ENCODE measurements around the gene MZT2B. TPM values are rescaled to one million over a fixed set of nuclear protein-coding genes. Genes with fewer than 3 reads are reported as not detected.
"Not testable (repeated sequence)": the region's sequence is repeated elsewhere in the genome, so short reads cannot be mapped to it uniquely, and the experiment has no call there.

Gene MZT2B
- total and polyA plus RNA-seq, 2 of the 8 experiments (the other 6 are each of a cell fraction or from before 2014, with no cell fraction given): 90.3 to 151 TPM

DNA sequence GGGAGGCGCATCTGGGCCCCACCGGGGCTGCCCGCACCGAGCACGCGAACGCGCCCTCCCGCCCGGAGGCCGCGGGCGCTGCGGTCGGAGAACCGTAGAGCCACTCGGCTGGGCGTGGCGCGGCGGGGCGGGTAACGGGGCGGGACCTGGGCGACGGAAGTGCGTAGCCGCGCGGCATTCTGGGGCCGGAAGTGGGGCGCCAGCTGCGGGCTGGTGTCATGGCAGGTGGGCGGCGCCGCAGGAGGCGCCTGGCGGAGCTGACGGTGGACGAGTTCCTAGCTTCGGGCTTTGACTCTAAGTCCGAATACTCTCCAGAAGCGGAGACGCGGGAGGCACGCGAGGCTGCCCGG is 47.1 kb downstream of the MZT2B start:
- H4K20me1 ChIP-seq (replicated peaks in 1 of 2; ENCODE audit: control insufficient read depth in 1 of 2, insufficient read depth in 2 of 2, low read length in 2 of 2); H3K14ac ChIP-seq (ENCODE audit: insufficient read length); H2BK12ac ChIP-seq (ENCODE audit: low read depth, low read length); FAIRE-seq; H3K18ac ChIP-seq (ENCODE audit: extremely low read depth, low read length); H2BK120ac ChIP-seq (replicated peaks; ENCODE audit: low read depth, low read length); H4K5ac ChIP-seq (ENCODE audit: insufficient read length, low read depth, low read length); H3K4me1 ChIP-seq (replicated peaks in 1 of 4; ENCODE audit: control insufficient read depth in 3 of 4, insufficient read depth in 4 of 4, low read length in 3 of 4); H2BK20ac ChIP-seq (ENCODE audit: low read length); H3K4me2 ChIP-seq (ENCODE audit: insufficient read depth in 1 of 2, low read depth in 2 of 2, low read length in 2 of 2); POLR2A ChIA-PET (ENCODE audit: partially characterized antibody); H2AFZ ChIP-seq (ENCODE audit: low read length); H3K9me3 ChIP-seq (ENCODE audit: insufficient read depth in 2 of 2, low read depth in 1 of 2, low read length in 1 of 2); DNase-seq (ENCODE audit: low read depth in 1 of 2, low spot score in 2 of 2); H2AK5ac ChIP-seq (ENCODE audit: low read depth, low read length); H3K4me3 ChIP-seq (ENCODE audit: extremely low read depth in 1 of 4, insufficient read depth in 2 of 4, low read depth in 3 of 4, low read length in 4 of 4); H4K8ac ChIP-seq (ENCODE audit: extremely low read depth, insufficient read depth, low read length); H3K56ac ChIP-seq (replicated peaks; ENCODE audit: insufficient read length, low read depth, low read length); H3K9ac ChIP-seq (replicated peaks in 1 of 4; ENCODE audit: extremely low read depth in 1 of 4, low read depth in 3 of 4, low read length in 3 of 4); H3K27me3 ChIP-seq (replicated peaks in 1 of 4; ENCODE audit: control insufficient read depth in 3 of 4, extremely low read depth in 1 of 4, insufficient read depth in 3 of 4, low read length in 3 of 4); H2BK5ac ChIP-seq (ENCODE audit: low read depth, low read length); H3K23me2 ChIP-seq (ENCODE audit: low read depth, low read length); H3K23ac ChIP-seq (ENCODE audit: insufficient read length); H3K36me3 ChIP-seq (ENCODE audit: control insufficient read depth in 2 of 4, insufficient read depth in 4 of 4, low read length in 3 of 4); H2BK15ac ChIP-seq (ENCODE audit: low read length); H3K79me1 ChIP-seq (ENCODE audit: low read depth, low read length); H3K27ac ChIP-seq (ENCODE audit: low read depth, low read length); CTCF ChIA-PET (ENCODE audit: partially characterized antibody); H3K79me2 ChIP-seq (ENCODE audit: control insufficient read depth in 1 of 2, insufficient read depth in 2 of 2, low read length in 2 of 2); H3K4ac ChIP-seq (replicated peaks; ENCODE audit: insufficient read length, low read depth, low read length); H4K91ac ChIP-seq (replicated peaks; ENCODE audit: insufficient read length, low read length): not testable (repeated sequence)
- WGBS, 2 experiments (ENCODE audit: extremely low coverage in 1 of 2, insufficient coverage in 1 of 2, insufficient read length in 1 of 2, insufficient replicate concordance in 2 of 2, low coverage in 1 of 2, low lambda C conversion rate in 2 of 2, missing lambda C conversion rate in 1 of 2): 95% methylated on average over 4 of the region's 48 CpGs; no CpG with 5 or more reads in 1 of the 2 experiments

DNA sequence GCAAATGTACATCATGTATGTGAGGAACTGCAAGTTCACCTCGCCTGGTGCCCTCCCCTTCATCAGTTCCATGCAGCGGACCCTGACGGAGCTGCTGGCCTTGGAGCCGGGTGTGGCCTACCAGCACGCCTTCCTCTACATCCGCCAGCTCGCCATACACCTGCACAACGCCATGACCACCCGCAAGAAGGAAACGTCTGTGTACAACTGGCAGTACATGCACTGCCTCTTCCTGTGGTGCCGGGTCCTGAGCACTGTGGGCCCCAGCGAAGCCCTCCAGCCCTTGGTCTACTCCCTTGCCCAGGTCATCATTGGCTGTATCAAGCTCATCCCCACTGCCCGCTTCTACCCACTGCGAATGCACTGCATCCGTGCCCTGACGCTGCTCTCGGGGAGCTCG is 48.3 kb downstream of the MZT2B start:
- H2BK12ac ChIP-seq (ENCODE audit: low read depth, low read length); H3K56ac ChIP-seq (replicated peaks; ENCODE audit: insufficient read length, low read depth, low read length); H3K79me1 ChIP-seq (ENCODE audit: low read depth, low read length); DNase-seq (ENCODE audit: low read depth in 1 of 2, low spot score in 2 of 2); H3K4me2 ChIP-seq (ENCODE audit: insufficient read depth in 1 of 2, low read depth in 2 of 2, low read length in 2 of 2); H4K20me1 ChIP-seq (replicated peaks in 1 of 2; ENCODE audit: control insufficient read depth in 1 of 2, insufficient read depth in 2 of 2, low read length in 2 of 2); H3K14ac ChIP-seq (ENCODE audit: insufficient read length); H2AFZ ChIP-seq (ENCODE audit: low read length); H3K36me3 ChIP-seq (ENCODE audit: control insufficient read depth in 2 of 4, insufficient read depth in 4 of 4, low read length in 3 of 4); H3K9me3 ChIP-seq (ENCODE audit: insufficient read depth in 2 of 2, low read depth in 1 of 2, low read length in 1 of 2); H3K23me2 ChIP-seq (ENCODE audit: low read depth, low read length); H3K4ac ChIP-seq (replicated peaks; ENCODE audit: insufficient read length, low read depth, low read length); H3K4me1 ChIP-seq (replicated peaks in 1 of 4; ENCODE audit: control insufficient read depth in 3 of 4, insufficient read depth in 4 of 4, low read length in 3 of 4); H3K23ac ChIP-seq (ENCODE audit: insufficient read length); H3K18ac ChIP-seq (ENCODE audit: extremely low read depth, low read length); H4K8ac ChIP-seq (ENCODE audit: extremely low read depth, insufficient read depth, low read length); FAIRE-seq; H3K27ac ChIP-seq (ENCODE audit: low read depth, low read length); H2BK15ac ChIP-seq (ENCODE audit: low read length); H3K27me3 ChIP-seq (replicated peaks in 1 of 4; ENCODE audit: control insufficient read depth in 3 of 4, extremely low read depth in 1 of 4, insufficient read depth in 3 of 4, low read length in 3 of 4); H2AK5ac ChIP-seq (ENCODE audit: low read depth, low read length); H2BK120ac ChIP-seq (replicated peaks; ENCODE audit: low read depth, low read length); H4K5ac ChIP-seq (ENCODE audit: insufficient read length, low read depth, low read length); H3K9ac ChIP-seq (replicated peaks in 1 of 4; ENCODE audit: extremely low read depth in 1 of 4, low read depth in 3 of 4, low read length in 3 of 4); H4K91ac ChIP-seq (replicated peaks; ENCODE audit: insufficient read length, low read length); POLR2A ChIA-PET (ENCODE audit: partially characterized antibody); H2BK5ac ChIP-seq (ENCODE audit: low read depth, low read length); H3K4me3 ChIP-seq (ENCODE audit: extremely low read depth in 1 of 4, insufficient read depth in 2 of 4, low read depth in 3 of 4, low read length in 4 of 4); H3K79me2 ChIP-seq (ENCODE audit: control insufficient read depth in 1 of 2, insufficient read depth in 2 of 2, low read length in 2 of 2); H2BK20ac ChIP-seq (ENCODE audit: low read length): not testable (repeated sequence)
- CTCF ChIA-PET (ENCODE audit: partially characterized antibody): interaction anchor here (0.6 kb wide), 1 partner anchor 1089 kb away, joined by 3 read pairs; no protein-coding TSS in a partner anchor
- WGBS, 2 experiments (ENCODE audit: extremely low coverage in 1 of 2, insufficient coverage in 1 of 2, insufficient read length in 1 of 2, insufficient replicate concordance in 2 of 2, low coverage in 1 of 2, low lambda C conversion rate in 2 of 2, missing lambda C conversion rate in 1 of 2): 95% methylated on average over 3 of the region's 18 CpGs; no CpG with 5 or more reads in 1 of the 2 experiments

All from H1 (cell line).